HG03442 (cell line): Measurements from ENCODE around the gene EIF5AL1.
A peak's percentile ranks its signal among the peaks of the same experiment; 100 is the strongest.
"Not testable (repeated sequence)": the region's sequence is repeated elsewhere in the genome, so short reads cannot be mapped to it uniquely, and the experiment has no call there.

Experiments
- ATAC-seq: cut with Tn5 transposase; IDR thresholded peaks from one replicate; pipeline ENCODE4 v1.9.1; 2021; ENCODE audit warnings: mild to moderate bottlenecking, moderate library complexity; ENCODE audit not compliant: unreplicated experiment

EIF5AL1 gene

DNA sequence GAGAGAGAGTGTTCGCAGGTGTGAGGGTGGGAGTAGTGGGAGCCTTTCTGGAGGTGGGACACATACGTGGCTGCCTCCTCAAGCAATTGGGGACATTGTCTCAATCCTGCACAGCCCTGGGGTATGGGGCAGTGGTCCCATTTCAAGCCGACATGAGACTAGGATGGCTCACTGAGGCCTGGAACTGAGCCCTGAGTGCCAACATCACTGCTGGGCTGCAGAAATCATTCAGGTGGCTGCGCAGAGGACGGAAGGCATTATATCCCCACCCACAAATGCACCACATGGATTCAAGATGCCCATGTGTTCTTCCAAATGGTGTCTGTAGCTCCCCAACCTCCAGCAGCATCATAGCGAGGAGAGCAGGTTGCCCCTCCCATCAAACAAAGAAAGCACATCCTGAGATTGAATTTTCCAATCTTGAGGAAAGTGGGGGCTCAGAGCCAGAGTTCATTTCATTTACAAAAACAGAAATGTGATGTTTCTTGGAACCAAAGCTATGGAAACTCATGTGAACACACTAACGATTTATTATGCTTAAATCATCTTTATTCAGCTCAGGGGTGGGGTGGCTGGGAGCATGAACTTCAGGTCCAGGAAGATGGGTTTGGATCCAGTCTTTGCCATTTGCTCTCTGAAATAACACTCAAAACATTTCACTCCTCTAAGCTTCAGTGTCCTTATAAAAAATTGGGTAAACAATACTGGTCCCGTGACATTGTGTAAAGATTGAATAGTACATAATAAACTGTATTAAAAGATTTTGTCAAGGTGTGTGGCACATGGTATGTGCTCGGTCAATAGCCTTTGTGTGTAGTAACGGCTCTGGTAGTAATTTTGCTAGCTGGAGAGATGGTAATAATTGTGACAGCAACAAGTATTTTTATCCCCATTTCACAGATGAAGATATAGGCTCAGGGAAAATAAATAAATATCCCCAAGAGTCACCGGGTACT, 43.3 kb downstream of the EIF5AL1 start:
- no peak for ATAC-seq

DNA sequence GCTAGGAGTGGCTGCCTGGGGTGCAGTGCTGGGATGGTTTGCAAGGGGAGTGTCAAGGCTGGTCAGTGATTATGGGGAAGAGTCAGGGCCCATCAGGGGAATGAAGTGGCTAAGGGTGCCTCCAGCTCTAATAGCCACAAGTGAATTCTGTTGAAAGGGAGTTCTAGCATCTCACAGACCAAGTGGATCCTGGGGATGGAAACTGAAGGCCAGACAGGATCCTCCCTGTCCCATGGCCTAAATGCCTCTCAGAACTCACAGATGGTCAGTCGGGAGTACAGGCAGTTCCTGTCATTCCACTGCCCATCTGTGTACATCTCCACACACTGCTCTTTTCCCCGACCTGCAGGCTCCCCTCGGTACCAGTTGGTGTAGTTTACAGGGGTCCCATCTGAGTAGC, 44.6 kb downstream of the EIF5AL1 start:
- not testable (repeated sequence) for ATAC-seq

DNA sequence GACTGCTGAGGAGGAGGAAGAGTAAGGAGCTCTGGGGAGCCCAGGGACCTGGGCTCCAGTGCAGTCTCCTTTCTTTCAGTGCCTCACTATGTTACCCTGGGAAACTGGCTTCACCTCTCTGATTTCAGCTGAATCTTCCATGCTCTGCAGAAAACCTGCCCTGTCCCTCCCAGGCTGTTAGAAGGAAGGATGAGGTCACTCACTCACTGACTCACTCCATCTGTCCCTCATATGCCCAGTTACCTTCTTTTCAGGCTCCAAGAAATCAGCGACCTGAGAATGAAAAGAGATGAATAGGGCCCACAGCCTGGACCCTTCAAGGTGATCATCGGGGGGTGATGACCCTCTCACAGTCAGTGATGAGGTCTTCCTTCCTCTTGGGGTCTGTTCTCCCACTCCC, 47.4 kb downstream of the EIF5AL1 start:
- no peak for ATAC-seq

DNA sequence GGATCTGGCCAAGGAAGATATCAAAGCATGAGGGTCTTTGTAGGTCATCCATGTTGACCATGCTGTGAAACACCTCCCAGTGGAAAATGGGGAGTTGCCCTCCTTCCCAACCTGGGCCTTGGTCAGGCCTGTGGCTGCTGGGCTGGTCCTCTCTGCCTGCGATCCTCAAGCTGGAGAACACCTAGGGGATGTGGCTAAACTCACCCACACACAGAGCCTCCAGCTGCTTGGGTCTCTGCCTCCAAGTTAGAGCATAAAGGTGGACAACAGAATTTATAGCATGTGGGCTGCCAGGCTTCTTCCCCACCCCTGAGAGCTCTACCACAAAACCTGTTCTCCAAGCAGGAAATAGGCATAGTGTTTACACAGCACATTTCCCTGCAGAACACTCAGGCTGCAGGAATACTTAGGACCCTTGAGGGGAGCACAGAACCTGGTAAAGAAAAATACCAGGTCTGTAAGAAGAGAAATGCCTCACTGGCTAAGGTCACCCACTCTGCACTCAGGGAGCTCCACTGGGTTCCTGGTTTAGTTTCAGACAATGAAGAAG, 47.9 kb downstream of the EIF5AL1 start, which contains the start of gene SFTPA2:
Gene SFTPA2 (minus strand): TSS at position 248 of the 550 bp plus-strand sequence. CDS start 924 bp downstream, outside the sequence.
- ATAC-seq, result no peak

DNA sequence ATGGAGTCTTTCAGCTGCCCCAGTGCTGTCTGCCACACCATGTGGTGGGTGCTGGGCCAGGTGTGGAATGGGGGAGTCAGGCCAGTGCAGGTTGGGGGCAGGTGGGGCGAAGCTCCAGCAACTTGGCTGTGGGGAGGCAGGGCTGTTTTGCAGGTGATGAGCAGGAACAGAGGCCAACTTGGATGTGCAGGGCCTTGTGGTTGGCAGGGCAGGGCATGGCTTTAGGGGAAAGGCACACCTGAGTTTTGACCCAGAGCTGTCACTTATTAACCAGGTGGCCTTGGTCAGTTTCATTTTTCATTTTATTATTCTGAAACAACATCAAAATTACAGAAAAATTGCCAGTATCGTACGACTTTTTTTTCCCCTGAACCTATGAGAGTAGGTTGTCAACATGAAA, 48.9 kb downstream of the EIF5AL1 start:
- ATAC-seq, result no peak

DNA sequence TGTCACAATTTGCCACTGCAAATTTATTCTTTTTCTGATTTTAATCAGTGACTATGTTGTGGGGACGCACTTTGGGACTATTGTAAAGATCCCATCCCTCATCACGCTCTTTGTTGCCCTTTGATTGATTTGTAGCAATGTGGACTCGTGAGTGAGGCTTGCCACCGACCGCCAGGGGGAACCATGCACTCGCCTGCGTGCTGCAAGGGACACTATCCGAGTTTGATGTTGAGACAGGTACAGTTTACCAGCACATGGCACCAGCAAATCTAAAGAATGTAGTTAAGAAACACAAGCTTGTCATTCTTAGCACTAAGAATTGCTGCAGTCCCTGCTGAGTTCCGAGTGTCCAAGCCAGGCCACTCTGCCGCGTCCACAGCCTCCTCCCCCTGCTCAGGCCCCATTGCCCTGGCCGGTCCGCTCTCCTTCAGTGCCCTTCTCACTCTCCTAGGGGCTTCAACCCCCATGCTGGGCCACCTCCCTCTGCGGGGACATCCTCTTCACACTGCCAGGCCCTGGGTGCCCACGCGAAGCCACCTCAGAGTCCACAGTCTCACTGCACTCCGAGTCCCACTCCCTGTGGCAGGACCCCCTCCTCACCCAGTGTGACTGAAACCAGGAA, 49.9 kb downstream of the EIF5AL1 start:
- peak; percentile 79 for ATAC-seq

DNA sequence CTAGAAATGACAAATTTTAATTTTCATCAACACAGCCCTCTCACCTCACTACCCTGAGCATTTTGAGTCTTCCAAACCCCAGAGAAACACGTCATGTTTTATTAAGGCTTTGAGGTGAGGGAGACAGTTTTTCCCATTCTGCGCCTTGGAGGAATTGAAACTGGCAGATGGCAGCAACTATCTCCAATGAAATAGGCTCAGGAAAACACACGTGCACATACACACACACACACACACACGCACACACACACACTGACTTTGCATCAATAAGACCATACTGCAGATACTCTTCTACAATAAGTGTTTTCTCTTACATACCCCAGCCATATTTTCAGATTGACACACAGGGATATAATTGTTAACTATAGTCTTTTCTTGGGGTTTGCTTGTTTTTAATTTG, 51.1 kb downstream of the EIF5AL1 start:
- no peak for ATAC-seq
